NT2/D1 (cell line): ENCODE results near the gene CNP.
"Not testable (repeated sequence)": the region's sequence is repeated elsewhere in the genome, so short reads cannot be mapped to it uniquely, and the experiment has no call there.

ENCODE experiments used
- DNase-seq: peaks from one replicate; pipeline ENCODE4 v3.0.0-alpha.2; 2011; ENCODE audit warnings: low read depth, low spot score
- H3K27me3 ChIP-seq: 2 replicates; pipeline ENCODE4 v1.6.0; 2011; ENCODE audit warnings: mild to moderate bottlenecking; ENCODE audit not compliant: insufficient read length, insufficient read depth
- H3K36me3 ChIP-seq: 2 replicates; pipeline ENCODE4 v1.6.1; 2011; ENCODE audit warnings: mild to moderate bottlenecking, low read length, mixed read lengths; ENCODE audit not compliant: insufficient read depth, insufficient read length
- H3K4me1 ChIP-seq: 2 replicates; pipeline ENCODE4 v1.5.1; 2011; ENCODE audit not compliant: insufficient read depth, insufficient read length
- H3K4me3 ChIP-seq: 2 replicates; pipeline ENCODE4 v1.5.1; 2011; ENCODE audit warnings: low read depth; ENCODE audit not compliant: insufficient read length
- H3K9ac ChIP-seq: 2 replicates; pipeline ENCODE4 v1.6.0; 2011; ENCODE audit warnings: low read depth; ENCODE audit not compliant: insufficient read length
- H3K9me3 ChIP-seq: 2 replicates; pipeline ENCODE4 v1.5.1; 2011; ENCODE audit warnings: mild to moderate bottlenecking, low read length; ENCODE audit not compliant: insufficient read depth
- SUZ12 ChIP-seq: IDR thresholded peaks from 2 replicates; pipeline ENCODE4 v1.6.1; 2011; ENCODE audit not compliant: insufficient read length, insufficient read depth; ENCODE audit errors: extremely low read depth
- YY1 ChIP-seq: IDR thresholded peaks from 2 replicates; pipeline ENCODE4 v1.6.1; 2011; ENCODE audit not compliant: insufficient read length, insufficient read depth
- ZNF274 ChIP-seq: IDR thresholded peaks from 2 replicates; pipeline ENCODE4 v1.6.1; 2011; ENCODE audit warnings: mild to moderate bottlenecking, low read depth, low read length

Gene CNP

DNA sequence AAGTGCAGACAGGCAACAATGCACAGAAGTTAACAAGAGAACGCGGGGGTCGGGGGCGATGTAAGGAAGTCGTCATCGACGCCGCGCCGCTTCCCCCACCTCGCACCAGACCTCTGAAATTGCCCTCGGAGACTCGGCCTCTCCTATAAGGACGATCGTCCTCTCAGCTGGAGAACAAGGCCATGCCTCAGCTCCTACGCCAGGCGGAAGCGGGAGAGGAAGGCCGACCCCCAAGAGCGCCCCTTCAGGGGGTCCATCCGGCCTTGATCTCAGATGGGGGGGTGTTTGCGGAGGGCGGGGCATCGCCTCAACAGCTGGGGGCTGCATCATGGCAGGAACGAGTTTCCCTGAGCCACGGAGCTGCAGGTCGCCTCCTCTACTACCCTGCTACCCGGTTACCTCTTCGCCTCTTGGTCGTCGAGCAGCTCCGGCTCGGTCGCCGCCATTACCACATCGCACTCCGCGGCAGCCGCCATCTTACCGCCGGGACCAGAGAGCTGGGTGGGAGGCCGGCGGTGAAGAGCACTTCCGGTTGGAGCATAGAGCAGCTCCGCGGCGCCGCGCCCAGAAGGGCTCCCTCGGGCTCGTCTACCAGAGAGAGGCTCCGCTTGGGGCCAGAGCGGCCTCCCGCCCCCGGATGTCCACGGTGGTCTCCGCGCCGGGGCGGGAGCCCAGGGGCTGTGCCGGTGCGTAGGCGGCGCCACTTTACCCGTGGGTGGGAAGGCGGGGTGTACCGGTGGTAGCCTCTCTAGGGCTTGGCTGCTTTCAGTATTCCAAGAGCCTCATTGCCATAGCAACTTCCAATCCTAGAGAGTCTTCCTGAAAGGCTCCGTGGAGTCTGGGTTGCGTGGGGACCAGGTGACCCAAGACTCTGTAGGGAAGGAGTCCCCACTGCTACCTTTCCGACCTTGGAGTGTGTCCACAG lies 50.6 kb downstream of the CNP start, which contains the start of gene DNAJC7:
Gene DNAJC7, minus strand, starts transcription at position 499 of the 925 bp plus-strand sequence. Its CDS starts 23 bp downstream, at position 476.
- TF ChIP-seq SUZ12 (no peak), ZNF274 (no peak), YY1 (peak; percentile 91)
- peak; percentile 81 for DNase-seq
- H3K9ac ChIP-seq: peak within 1 kb of the TSS; percentile 97
- no peaks in the 10 kb centered on the region for H3K9me3 ChIP-seq
- H3K36me3 ChIP-seq: peaks cover 33% of the 10 kb centered on the region
- peak within 1 kb of the TSS; percentile 94 for H3K4me3 ChIP-seq
- H3K27me3 ChIP-seq: no peaks in the 10 kb centered on the region
- no peaks in the 10 kb centered on the region for H3K4me1 ChIP-seq

DNA sequence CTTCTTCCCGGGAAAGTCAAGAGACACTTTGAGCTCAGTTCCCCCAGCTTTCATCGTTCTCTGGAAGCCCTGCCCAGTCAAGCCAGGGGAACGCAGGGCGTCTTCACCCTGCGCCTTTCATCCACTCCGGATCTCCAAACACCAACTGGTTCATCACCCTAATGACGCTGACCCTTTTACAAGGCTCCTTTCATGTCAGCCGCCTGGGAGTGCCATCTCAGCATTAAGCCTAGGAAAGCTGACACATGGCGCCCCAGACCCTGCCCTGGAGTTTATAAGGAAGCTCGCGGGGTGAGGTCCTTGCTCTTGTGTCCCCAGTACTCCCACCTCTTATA lies 51.2 kb downstream of the CNP start:
- Histone ChIP-seq H3K9ac (peak overlapping the region; percentile 97), H3K4me1 (no peaks in the 10 kb centered on the region), H3K9me3 (no peaks in the 10 kb centered on the region), H3K4me3 (peak overlapping the region; percentile 94), H3K36me3 (peaks cover 33% of the 10 kb centered on the region), H3K27me3 (no peaks in the 10 kb centered on the region)
- no peak for DNase-seq
- TF ChIP-seq ZNF274: no peak
- no peak for TF ChIP-seq YY1
- no peak for TF ChIP-seq SUZ12

DNA sequence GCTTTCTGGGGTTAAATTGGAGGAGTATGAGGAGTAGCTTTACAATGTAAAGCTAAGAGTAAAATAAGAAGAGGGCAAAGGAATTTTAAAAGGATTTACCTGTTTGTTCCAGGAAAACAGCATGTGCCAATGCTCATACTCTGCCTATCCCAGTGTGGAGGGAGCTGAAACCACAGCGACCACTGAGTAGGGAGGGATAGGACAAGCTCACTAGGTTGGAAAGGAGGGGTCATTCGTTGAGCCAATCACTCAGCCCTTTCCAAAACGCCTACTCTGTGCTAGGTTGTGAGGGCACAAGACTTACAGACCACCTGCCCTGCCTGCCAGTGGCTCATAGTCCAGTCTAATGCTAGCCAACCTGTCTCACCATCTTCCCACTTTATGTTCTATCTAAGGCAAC lies 51.7 kb downstream of the CNP start:
- no peaks in the 10 kb centered on the region for H3K9me3 ChIP-seq
- H3K4me1 ChIP-seq: no peaks in the 10 kb centered on the region
- H3K27me3 ChIP-seq: no peaks in the 10 kb centered on the region
- TF ChIP-seq ZNF274 (no peak), YY1 (no peak), SUZ12 (no peak)
- peaks cover 33% of the 10 kb centered on the region for H3K36me3 ChIP-seq
- H3K4me3 ChIP-seq: peak overlapping the region; percentile 94
- peak overlapping the region; percentile 97 for H3K9ac ChIP-seq
- no peak for DNase-seq

DNA sequence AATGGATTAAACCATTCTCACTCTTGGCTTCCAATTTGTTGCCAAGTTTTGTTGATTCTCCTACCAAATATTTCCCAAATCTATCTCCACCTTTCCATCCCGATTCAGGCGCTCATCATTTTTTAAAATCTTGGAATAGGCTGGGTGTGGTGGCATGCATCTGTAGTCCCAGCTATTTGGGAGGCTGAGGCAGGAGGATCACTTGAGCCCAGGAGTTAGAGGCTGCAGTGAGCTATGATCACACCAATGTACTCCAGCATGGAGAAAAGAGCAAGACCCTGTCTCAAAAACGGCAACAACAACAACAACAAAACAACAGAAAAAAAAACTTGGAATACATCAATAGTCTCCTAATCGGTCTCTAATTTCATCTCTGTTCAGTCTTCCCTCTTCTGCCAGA lies 52.4 kb downstream of the CNP start:
- peaks cover 6% of the 10 kb centered on the region for H3K4me1 ChIP-seq
- H3K27me3 ChIP-seq: no peaks in the 10 kb centered on the region
- no peak for DNase-seq
- no peak overlapping the region for H3K9ac ChIP-seq
- no peak overlapping the region for H3K4me3 ChIP-seq
- TF ChIP-seq YY1 (no peak), SUZ12 (no peak), ZNF274 (no peak)
- H3K9me3 ChIP-seq: no peaks in the 10 kb centered on the region
- peaks cover 39% of the 10 kb centered on the region for H3K36me3 ChIP-seq

GRCh38 chr17:42019509-42020404 lies 53.2 kb downstream of the CNP start, which contains the start of gene NKIRAS2:
NKIRAS2 (plus strand) TSS chr17:42020090; CDS start chr17:42021578, 1,488 bp downstream.
- peaks cover 8% of the 10 kb centered on the region for H3K4me1 ChIP-seq
- DNase-seq: peak; percentile 79
- TF ChIP-seq YY1: no peak
- TF ChIP-seq ZNF274: no peak
- TF ChIP-seq SUZ12: no peak

DNA sequence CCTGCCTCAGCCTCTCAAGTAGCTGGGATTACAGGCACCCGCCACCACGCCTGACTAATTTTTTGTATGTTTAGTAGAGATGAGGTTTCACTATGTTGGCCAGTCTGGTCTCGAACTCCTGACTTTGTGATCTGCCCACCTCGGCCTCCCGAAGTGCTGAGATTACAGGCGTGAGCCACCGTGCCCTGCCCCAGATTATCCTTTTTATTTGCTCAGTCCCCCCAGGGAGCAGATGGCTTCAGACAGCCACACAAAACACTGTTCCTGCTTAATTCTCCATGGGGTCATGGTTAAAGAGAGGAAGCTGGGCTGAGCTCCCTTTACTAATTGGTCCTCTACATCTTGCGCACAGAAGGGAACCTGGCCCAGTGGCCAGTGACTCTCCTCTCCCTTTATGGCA lies 54.2 kb downstream of the CNP start:
- not testable (repeated sequence) for DNase-seq, H3K9ac ChIP-seq, H3K9me3 ChIP-seq, H3K27me3 ChIP-seq
- Histone ChIP-seq H3K4me3 (peak overlapping the region; percentile 86), H3K4me1 (peaks cover 11% of the 10 kb centered on the region), H3K36me3 (peaks cover 42% of the 10 kb centered on the region)

More at GRCh38 chr17:42019509-42020404, 53.2 kb downstream of the CNP start, which contains the start of gene NKIRAS2:
- Histone ChIP-seq H3K36me3 (peaks cover 41% of the 10 kb centered on the region), H3K9me3 (no peaks in the 10 kb centered on the region), H3K9ac (peak within 1 kb of the TSS; percentile 97), H3K27me3 (no peaks in the 10 kb centered on the region), H3K4me3 (peak within 1 kb of the TSS; percentile 86)
